Measurements from ENCODE around the gene EXOC4.

Gene EXOC4

DNA sequence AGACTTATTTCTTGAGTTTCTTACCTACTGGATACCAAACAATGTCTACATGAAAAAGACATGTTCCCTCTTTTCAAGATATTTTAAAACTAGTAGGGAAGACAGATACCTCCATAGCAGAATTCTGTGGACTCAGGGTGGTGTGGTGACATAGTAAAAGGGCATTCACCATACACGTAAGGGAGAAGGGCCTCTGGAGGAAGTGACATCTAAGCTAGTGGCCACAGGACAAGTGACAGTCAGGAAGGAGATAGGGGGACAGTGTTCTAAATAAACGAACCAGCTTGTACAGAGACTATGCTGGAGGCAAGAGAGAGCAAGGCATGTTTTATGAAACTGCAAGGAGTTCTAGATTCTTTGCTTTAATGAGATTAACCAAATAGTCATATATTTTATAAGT is 552.5 kb downstream of the EXOC4 start:
- H2BK120ac ChIP-seq (ENCODE audit: low read depth, low read length) = no peak overlapping the region
- no peak overlapping the region for H3K9ac ChIP-seq (ENCODE audit: low read depth, low read length, poor library complexity)
- no peak overlapping the region for H3K4ac ChIP-seq (ENCODE audit: low read length)
- H4K8ac ChIP-seq (ENCODE audit: low read depth, low read length) = no peak overlapping the region
- no peak overlapping the region for H4K91ac ChIP-seq (ENCODE audit: low read depth, low read length, poor library complexity)
- no peak overlapping the region for H3K4me3 ChIP-seq (ENCODE audit: low read length in 2 of 2)
- no peaks in the 10 kb centered on the region for H3K79me1 ChIP-seq (ENCODE audit: low read depth, low read length)
- H2AFZ ChIP-seq (ENCODE audit: low read length) = no peak overlapping the region
- no peak overlapping the region for H3K27ac ChIP-seq (replicated peaks; ENCODE audit: low read length)
- no peak overlapping the region for H2BK5ac ChIP-seq (ENCODE audit: low read length)
- no peak overlapping the region for H2BK12ac ChIP-seq (ENCODE audit: low read length)
- no peaks in the 10 kb centered on the region for H3K4me1 ChIP-seq (ENCODE audit: control insufficient read depth in 2 of 2, insufficient read depth in 1 of 2, low read depth in 1 of 2, low read length in 2 of 2)
- H3K27me3 ChIP-seq (ENCODE audit: control insufficient read depth in 3 of 3, insufficient read depth in 3 of 3, low read depth in 1 of 3, low read length in 3 of 3) = no peaks in the 10 kb centered on the region
- H3K23ac ChIP-seq (ENCODE audit: low read depth, low read length, poor library complexity) = no peak overlapping the region
- H3K4me2 ChIP-seq (ENCODE audit: insufficient read depth, low read length, poor library complexity, severe bottlenecking) = no peak overlapping the region
- DNase-seq (ENCODE audit: low spot score) = no peak
- no peaks in the 10 kb centered on the region for H3K36me3 ChIP-seq (replicated peaks in 1 of 2; ENCODE audit: control insufficient read depth in 2 of 2, insufficient read depth in 2 of 2, low read length in 2 of 2)
- no peak overlapping the region for H2AK5ac ChIP-seq (ENCODE audit: low read depth, low read length)
- no peak overlapping the region for H2BK15ac ChIP-seq (ENCODE audit: low read length)
- H3K9me3 ChIP-seq (replicated peaks in 1 of 2; ENCODE audit: control insufficient read depth in 2 of 2, insufficient read depth in 1 of 2, low read depth in 1 of 2, low read length in 2 of 2) = no peaks in the 10 kb centered on the region
- no CpG with 5 or more reads among the region's 2 CpGs for WGBS, 2 donors (ENCODE audit: extremely low coverage in 2 of 2, insufficient read length in 2 of 2, insufficient replicate concordance in 1 of 2)
- H3K18ac ChIP-seq (ENCODE audit: low read length) = no peak overlapping the region
- no peak overlapping the region for H3K14ac ChIP-seq (ENCODE audit: low read length)

DNA sequence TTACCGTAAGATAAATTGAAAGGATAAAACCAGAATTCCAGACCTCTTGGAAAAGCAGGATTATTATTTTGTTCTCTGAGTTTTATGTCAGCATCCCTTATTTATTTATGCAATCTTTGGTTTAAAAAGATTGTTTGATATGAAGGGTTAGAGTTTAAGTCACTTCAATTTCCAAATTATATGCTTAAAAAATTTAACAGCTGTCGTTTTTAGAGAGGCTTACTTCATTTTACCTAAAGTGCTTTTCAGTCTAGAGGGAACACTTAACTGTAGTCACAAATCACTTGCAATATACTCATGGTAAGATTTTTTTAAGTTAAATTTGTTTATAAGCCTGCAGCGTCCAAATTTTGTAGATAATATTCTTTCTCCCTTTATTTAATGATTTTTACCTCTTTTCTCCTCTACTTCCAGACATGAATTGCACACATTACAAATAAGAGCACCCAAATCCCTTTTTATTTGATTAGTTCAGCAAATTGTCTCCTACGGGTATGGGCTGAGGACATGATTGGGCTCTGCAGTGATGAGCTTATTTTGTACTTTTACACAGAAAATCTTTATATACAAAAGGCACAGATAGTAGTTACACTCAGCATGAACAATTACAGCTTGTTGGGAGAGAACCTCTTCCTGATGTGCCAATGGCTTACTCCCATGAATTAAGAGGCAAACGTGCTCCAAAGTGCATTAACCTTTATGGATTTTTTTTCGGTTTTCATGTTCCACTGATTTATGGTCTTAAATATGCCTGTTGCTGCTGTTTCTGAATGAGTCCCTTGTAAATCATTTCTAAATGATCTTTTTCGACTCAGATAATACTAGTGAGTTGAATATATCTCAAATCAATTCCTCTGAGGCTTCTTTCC is 555.0 kb downstream of the EXOC4 start:
- DNase-seq (ENCODE audit: low spot score) = no peak
- Histone ChIP-seq H3K79me1 (ENCODE audit: low read depth, low read length) (no peaks in the 10 kb centered on the region), H3K36me3 (replicated peaks in 1 of 2; ENCODE audit: control insufficient read depth in 2 of 2, insufficient read depth in 2 of 2, low read length in 2 of 2) (no peaks in the 10 kb centered on the region), H3K4me1 (ENCODE audit: control insufficient read depth in 2 of 2, insufficient read depth in 1 of 2, low read depth in 1 of 2, low read length in 2 of 2) (peaks cover 0 to 5% of the 10 kb centered on the region in 2 donors), H3K9me3 (replicated peaks in 1 of 2; ENCODE audit: control insufficient read depth in 2 of 2, insufficient read depth in 1 of 2, low read depth in 1 of 2, low read length in 2 of 2) (no peaks in the 10 kb centered on the region), H2BK120ac (ENCODE audit: low read depth, low read length) (no peak overlapping the region), H3K27ac (replicated peaks; ENCODE audit: low read length) (no peak overlapping the region), H3K4me2 (ENCODE audit: insufficient read depth, low read length, poor library complexity, severe bottlenecking) (no peak overlapping the region), H4K91ac (ENCODE audit: low read depth, low read length, poor library complexity) (no peak overlapping the region), H3K4me3 (ENCODE audit: low read length in 2 of 2) (no peak overlapping the region), H3K18ac (ENCODE audit: low read length) (no peak overlapping the region), H2AFZ (ENCODE audit: low read length) (no peak overlapping the region), H4K8ac (ENCODE audit: low read depth, low read length) (no peak overlapping the region), H3K27me3 (ENCODE audit: control insufficient read depth in 3 of 3, insufficient read depth in 3 of 3, low read depth in 1 of 3, low read length in 3 of 3) (no peaks in the 10 kb centered on the region), H2BK12ac (ENCODE audit: low read length) (no peak overlapping the region), H2BK5ac (ENCODE audit: low read length) (no peak overlapping the region), H3K9ac (ENCODE audit: low read depth, low read length, poor library complexity) (no peak overlapping the region), H3K23ac (ENCODE audit: low read depth, low read length, poor library complexity) (no peak overlapping the region), H3K14ac (ENCODE audit: low read length) (no peak overlapping the region), H3K4ac (ENCODE audit: low read length) (no peak overlapping the region), H2AK5ac (ENCODE audit: low read depth, low read length) (no peak overlapping the region), H2BK15ac (ENCODE audit: low read length) (no peak overlapping the region)
- no CpG with 5 or more reads among the region's 7 CpGs for WGBS, 2 donors (ENCODE audit: extremely low coverage in 2 of 2, insufficient read length in 2 of 2, insufficient replicate concordance in 1 of 2)

DNA sequence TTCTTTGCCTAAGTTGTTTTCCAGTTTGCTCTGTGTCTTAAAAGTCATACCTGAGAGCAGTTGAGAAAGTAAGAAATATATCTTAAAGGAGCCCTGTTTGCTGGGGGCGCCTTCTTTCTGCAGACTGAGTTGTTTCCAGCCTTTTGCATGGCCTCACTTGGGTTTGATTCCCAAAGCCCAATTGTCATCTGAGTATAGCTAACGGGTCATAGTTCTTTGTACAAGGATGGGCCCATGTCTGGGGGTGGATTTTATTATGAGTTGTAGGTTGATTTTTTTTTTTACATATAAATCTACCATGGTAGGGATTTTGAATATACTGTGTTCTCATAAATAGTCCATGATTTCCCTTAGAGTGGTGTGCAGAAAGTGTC is 555.6 kb downstream of the EXOC4 start:
- H3K23ac ChIP-seq (ENCODE audit: low read depth, low read length, poor library complexity) = no peak overlapping the region
- H2BK12ac ChIP-seq (ENCODE audit: low read length) = no peak overlapping the region
- DNase-seq (ENCODE audit: low spot score) = no peak
- H3K18ac ChIP-seq (ENCODE audit: low read length) = no peak overlapping the region
- H3K36me3 ChIP-seq (replicated peaks in 1 of 2; ENCODE audit: control insufficient read depth in 2 of 2, insufficient read depth in 2 of 2, low read length in 2 of 2) = no peaks in the 10 kb centered on the region
- H3K14ac ChIP-seq (ENCODE audit: low read length) = no peak overlapping the region
- H2BK120ac ChIP-seq (ENCODE audit: low read depth, low read length) = no peak overlapping the region
- H2BK5ac ChIP-seq (ENCODE audit: low read length) = no peak overlapping the region
- H3K4me2 ChIP-seq (ENCODE audit: insufficient read depth, low read length, poor library complexity, severe bottlenecking) = no peak overlapping the region
- no peak overlapping the region for H2BK15ac ChIP-seq (ENCODE audit: low read length)
- H3K9me3 ChIP-seq (replicated peaks in 1 of 2; ENCODE audit: control insufficient read depth in 2 of 2, insufficient read depth in 1 of 2, low read depth in 1 of 2, low read length in 2 of 2) = no peaks in the 10 kb centered on the region
- H3K9ac ChIP-seq (ENCODE audit: low read depth, low read length, poor library complexity) = no peak overlapping the region
- no peaks in the 10 kb centered on the region for H3K79me1 ChIP-seq (ENCODE audit: low read depth, low read length)
- H4K8ac ChIP-seq (ENCODE audit: low read depth, low read length) = no peak overlapping the region
- no CpG with 5 or more reads among the region's 2 CpGs for WGBS, 2 donors (ENCODE audit: extremely low coverage in 2 of 2, insufficient read length in 2 of 2, insufficient replicate concordance in 1 of 2)
- no peak overlapping the region for H2AFZ ChIP-seq (ENCODE audit: low read length)
- H2AK5ac ChIP-seq (ENCODE audit: low read depth, low read length) = no peak overlapping the region
- no peaks in the 10 kb centered on the region for H3K27me3 ChIP-seq (ENCODE audit: control insufficient read depth in 3 of 3, insufficient read depth in 3 of 3, low read depth in 1 of 3, low read length in 3 of 3)
- no peak overlapping the region for H3K4me3 ChIP-seq (ENCODE audit: low read length in 2 of 2)
- H3K27ac ChIP-seq (replicated peaks; ENCODE audit: low read length) = no peak overlapping the region
- no peak overlapping the region for H3K4ac ChIP-seq (ENCODE audit: low read length)
- no peak overlapping the region for H4K91ac ChIP-seq (ENCODE audit: low read depth, low read length, poor library complexity)
- peaks cover 0 to 11% of the 10 kb centered on the region in 2 donors for H3K4me1 ChIP-seq (ENCODE audit: control insufficient read depth in 2 of 2, insufficient read depth in 1 of 2, low read depth in 1 of 2, low read length in 2 of 2)

DNA sequence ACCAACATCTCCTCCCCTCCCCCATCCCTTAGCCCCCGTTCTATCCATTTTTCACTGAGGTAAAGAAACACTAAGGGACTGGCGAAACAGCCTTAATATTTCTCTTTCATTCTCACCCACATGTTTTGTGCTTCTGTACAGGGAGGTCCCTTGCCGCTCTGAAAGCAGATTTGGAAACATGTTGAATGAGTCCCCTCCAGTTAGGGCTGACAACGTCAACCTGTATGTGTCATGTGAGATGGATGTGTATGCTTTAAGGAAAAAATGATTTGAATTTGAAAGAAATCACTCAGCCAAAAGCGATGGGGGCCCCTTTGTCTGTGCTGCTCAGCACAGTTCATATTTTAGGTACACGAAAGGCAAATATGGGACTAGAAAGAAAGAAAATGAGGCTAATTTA is 560.0 kb downstream of the EXOC4 start:
- Histone ChIP-seq H3K36me3 (replicated peaks in 1 of 2; ENCODE audit: control insufficient read depth in 2 of 2, insufficient read depth in 2 of 2, low read length in 2 of 2) (no peaks in the 10 kb centered on the region), H3K14ac (ENCODE audit: low read length) (no peak overlapping the region), H2BK120ac (ENCODE audit: low read depth, low read length) (no peak overlapping the region), H4K8ac (ENCODE audit: low read depth, low read length) (no peak overlapping the region), H2AFZ (ENCODE audit: low read length) (peak overlapping the region; percentile 80), H2AK5ac (ENCODE audit: low read depth, low read length) (no peak overlapping the region), H3K23ac (ENCODE audit: low read depth, low read length, poor library complexity) (no peak overlapping the region), H3K27ac (replicated peaks; ENCODE audit: low read length) (no peak overlapping the region), H2BK5ac (ENCODE audit: low read length) (no peak overlapping the region), H3K9me3 (replicated peaks in 1 of 2; ENCODE audit: control insufficient read depth in 2 of 2, insufficient read depth in 1 of 2, low read depth in 1 of 2, low read length in 2 of 2) (no peaks in the 10 kb centered on the region), H3K4me3 (ENCODE audit: low read length in 2 of 2) (no peak overlapping the region), H4K91ac (ENCODE audit: low read depth, low read length, poor library complexity) (no peak overlapping the region), H3K27me3 (ENCODE audit: control insufficient read depth in 3 of 3, insufficient read depth in 3 of 3, low read depth in 1 of 3, low read length in 3 of 3) (no peaks in the 10 kb centered on the region), H2BK15ac (ENCODE audit: low read length) (no peak overlapping the region), H3K79me1 (ENCODE audit: low read depth, low read length) (no peaks in the 10 kb centered on the region), H2BK12ac (ENCODE audit: low read length) (no peak overlapping the region), H3K18ac (ENCODE audit: low read length) (no peak overlapping the region), H3K4me1 (ENCODE audit: control insufficient read depth in 2 of 2, insufficient read depth in 1 of 2, low read depth in 1 of 2, low read length in 2 of 2) (peaks cover 0 to 12% of the 10 kb centered on the region in 2 donors), H3K4ac (ENCODE audit: low read length) (no peak overlapping the region), H3K9ac (ENCODE audit: low read depth, low read length, poor library complexity) (no peak overlapping the region), H3K4me2 (ENCODE audit: insufficient read depth, low read length, poor library complexity, severe bottlenecking) (no peak overlapping the region)
- WGBS, 2 donors (ENCODE audit: extremely low coverage in 2 of 2, insufficient read length in 2 of 2, insufficient replicate concordance in 1 of 2) = no CpG with 5 or more reads among the region's 6 CpGs
- no peak for DNase-seq (ENCODE audit: low spot score)
